Sigmoid colon (tissue), 7 donors: ENCODE measurements around the gene CACNB2. TPM values are rescaled to one million over a fixed set of nuclear protein-coding genes. Genes with fewer than 3 reads are reported as not detected.

Experiments used
- DNase-seq: peaks from one replicate; pipeline ENCODE4 v3.0.0-alpha.2; 2019
- H3K27ac ChIP-seq, 4 donors: fragments of 200-600 bp; sonication (generic); one replicate each; pipeline ENCODE4 v1.5.1; 2016 to 2019; ENCODE audit warnings: mild to moderate bottlenecking in 1 of 4
- H3K27me3 ChIP-seq, 3 donors: fragments of 200-600 bp; sonication (generic); one replicate each; pipeline ENCODE4 v1.5.1; 2019; ENCODE audit warnings: mild to moderate bottlenecking in 1 of 3
- H3K36me3 ChIP-seq, 4 donors: fragments of 200-600 bp; sonication (generic); one replicate each; pipeline ENCODE4 v1.5.1; 2016 to 2019
- H3K4me1 ChIP-seq, 4 donors: fragments of 200-600 bp; sonication (generic); one replicate each; pipeline ENCODE4 v1.5.1; 2017 to 2019
- H3K4me3 ChIP-seq, 4 donors: fragments of 200-600 bp; sonication (generic); one replicate each; pipeline ENCODE4 v1.5.1; 2017 to 2019; ENCODE audit warnings: mild to moderate bottlenecking in 2 of 4, moderate library complexity in 1 of 4
- H3K9me3 ChIP-seq, 4 donors: fragments of 200-600 bp in 3 of 4; sonication (generic) in 3 of 4; one replicate each; pipeline versions ENCODE4 v1.5.1 to v1.6.1; 2013 to 2019
- CTCF ChIP-seq, 4 experiments: fragments of 450-650 bp in 3 of 4; fragments of 200-600 bp in 1 of 4; IDR thresholded peaks; one replicate each; pipeline ENCODE4 v1.5.1; 2016 to 2019; ENCODE audit warnings: antibody characterized with exemption in 4 of 4, mild to moderate bottlenecking in 3 of 4, moderate library complexity in 2 of 4
- EP300 ChIP-seq, 4 donors: sonication (generic); formaldehyde crosslinking; IDR thresholded peaks; one replicate each; pipeline ENCODE4 v1.6.1; 2017; ENCODE audit warnings: antibody characterized with exemption in 4 of 4
- POLR2A ChIP-seq, 2 donors: fragments of 450-650 bp; IDR thresholded peaks; one replicate each; pipeline ENCODE4 v1.6.1; 2016; ENCODE audit warnings: antibody characterized with exemption in 2 of 2, mild to moderate bottlenecking in 2 of 2, moderate library complexity in 2 of 2
- POLR2AphosphoS5 ChIP-seq, 4 donors: sonication (generic); formaldehyde crosslinking; IDR thresholded peaks; one replicate each; pipeline ENCODE4 v1.6.1; 2017; ENCODE audit warnings: antibody characterized with exemption in 4 of 4
- WGBS, 2 donors: extraction: QIAGEN DNeasy Blood & Tissue Kit; methylation state at CpG; one replicate each; pipeline ENCODE4 v1.1.7; 2013; 5-methylcytosine and 5-hydroxymethylcytosine counted together
- intact Hi-C: fragments of 100-400 bp; cut with DNase I; formaldehyde crosslinking; loops from one replicate; pipeline ENCODE4 v1.15.1; 2023
- polyA plus RNA-seq, 3 donors: library from polyadenylated mRNA; stranded (reverse); fragments of 200-250 nt; gene quantifications; one replicate each; pipeline ENCODE4 v1.2.3, GENCODE V29; 2013
- total RNA-seq, 4 donors: library from RNA; depleted of rRNA; stranded (reverse); fragments of >200 nt; gene quantifications; one replicate each; pipeline ENCODE4 v1.1.0, GENCODE V29; 2016
- donor health status: healthy with polysubstance abuse.
- donor health status: Bipolar disorder and iron deficiency.
- donor health status: healthy.

The CACNB2 gene
- total and polyA plus RNA-seq, 7 donors: 1.2 to 85.3 (median 36.0) TPM

GRCh38 chr10:18572959-18573561 is 432.8 kb downstream of the CACNB2 start:
- H3K4me3 ChIP-seq: no peak overlapping the region
- H3K36me3 ChIP-seq: peaks cover 0 to 5% (median 0%) of the 10 kb centered on the region in 4 donors
- H3K4me1 ChIP-seq: no peaks in the 10 kb centered on the region
- no peaks in the 10 kb centered on the region for H3K27me3 ChIP-seq
- no peak for TF ChIP-seq POLR2A (IDR thresholded peaks at IDR 0.05)
- TF ChIP-seq CTCF (IDR thresholded peaks at IDR 0.05): no peak
- no peak for TF ChIP-seq POLR2AphosphoS5 (IDR thresholded peaks at IDR 0.05)
- no peak for TF ChIP-seq EP300 (IDR thresholded peaks at IDR 0.05)
- intact Hi-C loops: no loop called here
- WGBS, 2 donors: 91 to 92% methylated on average over 8 of the region's 8 CpGs
- DNase-seq: no peak
- peaks cover 0 to 10% (median 0%) of the 10 kb centered on the region in 4 donors for H3K9me3 ChIP-seq
- H3K27ac ChIP-seq: no peak overlapping the region

GRCh38 chr10:18576586-18576985 is 436.4 kb downstream of the CACNB2 start:
- WGBS, 2 donors: 96 to 98% methylated on average over 6 of the region's 6 CpGs
- TF ChIP-seq POLR2A (IDR thresholded peaks at IDR 0.05) (no peak), CTCF (IDR thresholded peaks at IDR 0.05) (no peak), EP300 (IDR thresholded peaks at IDR 0.05) (no peak), POLR2AphosphoS5 (IDR thresholded peaks at IDR 0.05) (no peak)

GRCh38 chr10:18577823-18578685 is 437.8 kb downstream of the CACNB2 start:
- intact Hi-C loops: no loop called here
- no peaks in the 10 kb centered on the region for H3K27me3 ChIP-seq
- no peak overlapping the region for H3K4me3 ChIP-seq
- peaks cover 0 to 11% (median 0%) of the 10 kb centered on the region in 4 donors for H3K9me3 ChIP-seq
- WGBS, 2 donors: 92 to 94% methylated on average over 15 of the region's 15 CpGs
- TF ChIP-seq POLR2AphosphoS5 (IDR thresholded peaks at IDR 0.05) (no peak), POLR2A (IDR thresholded peaks at IDR 0.05) (no peak)
- peaks cover 0 to 27% (median 0%) of the 10 kb centered on the region in 4 donors for H3K36me3 ChIP-seq
- H3K27ac ChIP-seq: no peak overlapping the region
- DNase-seq: no peak
- H3K4me1 ChIP-seq: no peaks in the 10 kb centered on the region

More at GRCh38 chr10:18576586-18576985, 436.4 kb downstream of the CACNB2 start:
- Histone ChIP-seq H3K4me1 (no peaks in the 10 kb centered on the region), H3K4me3 (no peak overlapping the region), H3K36me3 (peaks cover 0 to 21% (median 0%) of the 10 kb centered on the region in 4 donors), H3K9me3 (peaks cover 0 to 16% (median 0%) of the 10 kb centered on the region in 4 donors), H3K27me3 (no peaks in the 10 kb centered on the region), H3K27ac (no peak overlapping the region)
- DNase-seq: no peak
- intact Hi-C loops: no loop called here

GRCh38 chr10:18582803-18583202 is 442.6 kb downstream of the CACNB2 start:
- no peak for DNase-seq
- Histone ChIP-seq H3K4me3 (no peak overlapping the region), H3K27me3 (no peaks in the 10 kb centered on the region), H3K4me1 (no peaks in the 10 kb centered on the region), H3K9me3 (peaks cover 0 to 8% (median 0%) of the 10 kb centered on the region in 4 donors), H3K27ac (no peak overlapping the region), H3K36me3 (peaks cover 0 to 42% (median 3%) of the 10 kb centered on the region in 4 donors)
- TF ChIP-seq EP300 (IDR thresholded peaks at IDR 0.05) (no peak), POLR2A (IDR thresholded peaks at IDR 0.05) (no peak), POLR2AphosphoS5 (IDR thresholded peaks at IDR 0.05) (no peak), CTCF (IDR thresholded peaks at IDR 0.05) (no peak)
- WGBS, 2 donors: 64 to 85% methylated on average over 3 of the region's 3 CpGs
- intact Hi-C loops: no loop called here
